Measurements from ENCODE around the gene ACACB.
"Not testable (repeated sequence)": the region's sequence is repeated elsewhere in the genome, so short reads cannot be mapped to it uniquely, and the experiment has no call there.

Gene ACACB

DNA sequence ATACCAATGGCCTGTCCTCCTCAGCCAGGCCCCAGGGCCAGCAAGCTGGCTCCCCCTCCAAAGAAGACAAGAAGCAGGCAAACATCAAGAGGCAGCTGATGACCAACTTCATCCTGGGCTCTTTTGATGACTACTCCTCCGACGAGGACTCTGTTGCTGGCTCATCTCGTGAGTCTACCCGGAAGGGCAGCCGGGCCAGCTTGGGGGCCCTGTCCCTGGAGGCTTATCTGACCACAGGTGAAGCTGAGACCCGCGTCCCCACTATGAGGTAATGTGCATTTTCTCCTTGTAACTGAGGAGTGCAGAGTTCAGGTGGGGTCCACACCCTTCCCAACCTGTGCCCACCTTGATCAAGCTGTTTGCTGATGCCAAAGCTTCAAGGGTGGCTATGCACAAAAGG is 23.4 kb downstream of the ACACB start:
- no peak for DNase-seq (ENCODE audit: low read depth in 2 of 2)

DNA sequence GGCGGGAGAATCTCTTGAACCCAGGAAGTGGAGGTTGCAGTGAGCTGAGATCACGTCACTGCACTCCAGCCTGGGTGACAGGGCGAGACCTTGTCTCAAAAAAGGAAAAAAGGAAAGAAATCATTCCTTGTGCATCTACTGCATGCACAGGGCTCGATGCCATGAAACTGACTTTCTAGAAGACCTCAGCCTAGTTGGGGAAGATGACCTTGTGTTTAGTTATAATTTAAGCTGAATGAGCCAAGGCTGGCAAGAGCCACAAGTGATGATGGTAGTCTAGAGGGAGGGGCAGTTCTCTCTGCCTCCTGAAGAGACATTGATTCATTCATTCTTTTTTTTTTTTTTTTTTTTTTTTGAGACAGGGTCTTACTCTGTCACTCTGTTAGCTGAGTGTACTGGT is 24.2 kb downstream of the ACACB start:
- DNase-seq (ENCODE audit: low read depth in 2 of 2) = no peak

- no peak for DNase-seq (ENCODE audit: low read depth in 2 of 2)
These were observed 27.8 kb downstream of the ACACB start for GRCh38 chr12:109144224-109144623.

- not testable (repeated sequence) for DNase-seq (ENCODE audit: low read depth in 2 of 2)
These were observed 30.7 kb downstream of the ACACB start for GRCh38 chr12:109147126-109147525.

- no peak for DNase-seq (ENCODE audit: low read depth in 2 of 2)
These were observed 31.6 kb downstream of the ACACB start for GRCh38 chr12:109147954-109148353.

DNA sequence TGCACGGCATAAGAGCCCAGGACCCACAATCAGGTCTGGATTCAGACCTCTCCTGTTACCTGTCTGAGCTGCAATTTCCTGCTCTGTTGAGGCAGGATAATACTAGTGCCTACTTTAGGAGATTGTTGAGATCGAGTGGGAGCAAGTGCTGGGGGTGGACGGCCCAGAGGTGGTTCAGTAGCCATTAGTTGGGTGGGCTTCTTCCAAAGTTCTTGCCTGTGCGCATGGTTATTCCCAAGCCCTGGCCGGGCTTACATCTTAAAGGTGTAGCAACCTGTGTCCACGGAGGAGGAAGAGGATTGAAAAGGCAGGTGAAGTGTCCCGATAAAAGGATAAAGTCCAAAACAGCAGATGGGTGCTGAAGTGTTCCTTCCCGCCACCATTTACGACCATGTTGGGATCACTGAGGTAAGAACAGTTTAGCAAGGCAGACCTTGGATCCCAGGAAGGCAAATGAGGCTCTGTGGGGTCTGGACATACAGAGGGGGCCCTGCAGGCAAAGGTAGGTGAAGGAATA is 33.8 kb downstream of the ACACB start:
- no peak for DNase-seq (ENCODE audit: low read depth in 2 of 2)

GRCh38 chr12:109151457-109151856 is 35.1 kb downstream of the ACACB start:
- DNase-seq (ENCODE audit: low read depth in 2 of 2) = no peak

GRCh38 chr12:109153821-109154441 is 37.5 kb downstream of the ACACB start:
- no peak for DNase-seq (ENCODE audit: low read depth in 2 of 2)

DNA sequence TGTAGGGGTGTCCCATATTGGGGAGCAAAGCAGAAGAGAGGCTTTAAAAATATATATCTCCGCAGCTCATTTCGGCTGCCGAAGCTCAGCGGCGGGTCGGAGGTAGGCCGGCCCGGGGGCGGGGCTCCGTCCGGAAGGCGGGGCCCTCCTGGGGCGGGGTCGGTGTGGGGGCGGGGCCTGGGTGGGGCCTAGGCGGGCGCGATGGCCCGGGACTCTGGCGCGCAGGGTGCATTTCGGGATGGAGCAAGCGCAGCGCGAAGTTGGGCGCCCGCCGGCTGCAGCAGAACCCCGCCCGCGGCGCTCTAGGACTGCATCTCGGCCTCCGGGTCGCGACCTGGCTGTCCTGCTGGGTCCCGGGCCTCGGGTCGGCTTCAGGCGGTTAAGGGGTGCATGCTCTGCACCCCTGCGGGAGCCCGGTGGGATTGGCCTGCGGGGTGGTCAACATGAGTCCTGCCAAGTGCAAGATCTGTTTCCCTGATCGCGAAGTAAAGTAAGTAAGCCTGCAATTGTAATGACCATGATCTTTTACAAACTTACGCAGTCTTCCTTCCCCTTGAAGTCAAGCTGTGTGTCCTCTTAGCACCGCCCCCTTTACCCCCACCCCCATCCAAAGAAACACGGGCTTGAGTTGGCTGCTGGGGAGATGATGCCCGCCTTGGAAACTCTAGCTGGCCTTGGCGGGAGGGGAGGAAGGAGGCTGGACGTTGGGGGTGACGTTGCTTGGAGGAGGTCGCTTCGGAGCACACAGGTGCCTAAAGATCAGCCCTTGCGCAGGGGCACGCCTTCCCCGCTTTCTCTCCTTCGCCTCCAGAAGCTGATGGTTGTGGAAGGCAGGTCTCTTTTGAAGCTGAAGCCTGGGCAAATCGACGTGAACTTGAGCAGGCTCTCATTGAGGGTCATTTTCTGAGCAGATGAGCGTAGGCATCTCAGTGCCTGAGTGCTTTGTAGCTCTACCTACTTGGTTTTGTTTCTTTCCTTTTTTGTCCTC is 38.4 kb downstream of the ACACB start:
- peak; percentile 70 to 76 for DNase-seq (ENCODE audit: low read depth in 2 of 2)

DNA sequence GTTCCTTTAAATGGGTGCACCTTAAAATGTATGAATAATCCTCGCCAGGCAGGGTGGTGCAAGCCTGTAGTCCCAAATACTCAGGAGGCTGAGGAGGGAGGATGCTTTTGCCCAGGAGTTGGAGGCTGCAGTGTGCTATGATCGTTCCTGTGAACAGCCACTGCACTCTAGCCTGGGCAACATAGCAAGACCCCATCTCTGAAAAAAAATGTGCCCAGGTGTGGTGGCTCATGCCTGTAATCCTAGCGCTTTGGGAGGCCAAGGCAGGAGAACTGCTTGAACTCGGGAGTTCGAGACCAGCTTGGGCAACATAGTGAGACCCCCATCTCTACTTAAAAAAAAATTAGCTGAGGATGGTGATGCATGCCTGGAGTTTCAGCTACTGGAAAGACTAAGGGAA is 39.6 kb downstream of the ACACB start:
- DNase-seq (ENCODE audit: low read depth in 2 of 2) = no peak

GRCh38 chr12:109156586-109156985 is 40.2 kb downstream of the ACACB start:
- no peak for DNase-seq (ENCODE audit: low read depth in 2 of 2)

DNA sequence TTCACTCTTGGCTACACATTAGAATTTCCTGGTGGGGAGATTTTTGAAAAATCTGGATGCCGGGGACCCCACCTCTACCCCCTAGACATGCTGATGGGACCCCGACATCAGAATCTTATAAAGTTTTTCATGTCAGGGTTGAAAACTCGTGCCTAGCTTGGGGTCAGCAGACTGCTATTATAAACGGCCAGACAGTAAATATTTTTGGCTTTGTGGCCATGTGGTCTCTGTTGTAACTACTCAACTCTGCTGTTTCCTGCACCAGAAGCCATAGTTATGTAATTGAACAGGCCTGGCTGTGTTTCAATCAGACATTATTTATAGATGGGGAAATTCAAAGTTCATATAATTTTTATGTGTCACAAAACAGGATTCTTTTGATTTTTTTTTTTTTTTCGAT is 41.6 kb downstream of the ACACB start:
- DNase-seq (ENCODE audit: low read depth in 2 of 2) = no peak

DNA sequence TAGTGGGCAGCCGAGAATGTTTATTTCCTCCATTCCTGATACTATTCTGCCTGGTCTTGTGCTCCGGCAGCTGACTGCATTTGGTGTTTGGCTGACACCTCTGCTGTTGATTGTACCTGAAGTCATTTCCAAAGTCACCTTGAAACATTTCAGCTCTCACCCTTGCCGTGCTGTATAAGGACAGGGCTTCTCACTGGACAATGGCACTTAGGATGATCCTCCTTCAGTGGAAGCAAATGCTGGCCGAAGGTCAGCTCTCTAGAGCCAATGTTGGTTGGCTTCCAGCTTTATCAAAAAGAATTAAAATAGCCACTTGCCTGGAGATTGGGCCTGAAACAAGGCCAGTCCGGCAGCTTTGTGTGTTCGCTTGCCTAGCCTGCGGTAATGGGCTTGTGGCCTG is 44.0 kb downstream of the ACACB start:
- no peak for DNase-seq (ENCODE audit: low read depth in 2 of 2)

GRCh38 chr12:109160873-109161272 is 44.5 kb downstream of the ACACB start:
- DNase-seq (ENCODE audit: low read depth in 2 of 2) = no peak

DNA sequence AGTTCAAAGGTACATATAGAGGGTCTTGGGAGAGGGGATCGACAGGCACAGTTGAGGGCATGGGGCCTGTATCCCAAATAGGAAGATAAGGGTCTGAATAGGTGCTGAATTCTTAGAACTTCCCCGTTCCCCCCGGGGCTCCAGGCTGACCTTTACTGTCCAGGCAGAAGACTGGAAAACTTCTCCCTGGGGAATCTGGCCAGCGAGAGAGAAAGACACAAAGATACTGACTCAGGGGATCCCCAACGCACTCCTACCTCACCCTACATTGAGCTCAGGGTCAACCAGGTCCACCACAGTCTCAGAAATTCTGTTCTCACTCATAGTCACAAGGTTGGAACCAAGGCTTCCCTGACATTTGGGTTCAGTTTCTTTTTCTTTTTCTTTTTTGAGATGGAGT is 46.2 kb downstream of the ACACB start:
- DNase-seq (ENCODE audit: low read depth in 2 of 2) = no peak

GRCh38 chr12:109163167-109163566 is 46.8 kb downstream of the ACACB start:
- no peak for DNase-seq (ENCODE audit: low read depth in 2 of 2)

GRCh38 chr12:109165599-109165998 is 49.2 kb downstream of the ACACB start:
- no peak for DNase-seq (ENCODE audit: low read depth in 2 of 2)

DNA sequence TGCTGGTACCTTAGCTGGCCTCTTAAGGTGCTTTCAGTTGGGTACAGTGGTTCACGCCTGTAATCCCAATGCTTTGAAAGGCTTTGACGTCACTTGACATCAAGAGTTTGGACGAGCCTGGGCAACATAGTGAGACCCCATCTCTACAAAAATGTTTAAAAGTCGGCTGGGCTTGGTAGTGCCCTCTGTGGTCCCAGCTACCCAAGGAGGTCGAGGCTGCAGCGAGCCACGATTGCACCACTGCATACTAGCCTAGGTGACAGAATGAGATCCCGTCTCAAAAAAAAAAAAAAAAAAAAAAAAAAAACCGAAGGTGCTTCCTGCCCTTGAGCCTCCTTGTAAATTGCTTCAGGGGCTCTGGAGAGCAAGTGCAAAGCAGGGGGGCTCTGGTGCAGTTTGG is 50.0 kb downstream of the ACACB start:
- no peak for DNase-seq (ENCODE audit: low read depth in 2 of 2)

DNA sequence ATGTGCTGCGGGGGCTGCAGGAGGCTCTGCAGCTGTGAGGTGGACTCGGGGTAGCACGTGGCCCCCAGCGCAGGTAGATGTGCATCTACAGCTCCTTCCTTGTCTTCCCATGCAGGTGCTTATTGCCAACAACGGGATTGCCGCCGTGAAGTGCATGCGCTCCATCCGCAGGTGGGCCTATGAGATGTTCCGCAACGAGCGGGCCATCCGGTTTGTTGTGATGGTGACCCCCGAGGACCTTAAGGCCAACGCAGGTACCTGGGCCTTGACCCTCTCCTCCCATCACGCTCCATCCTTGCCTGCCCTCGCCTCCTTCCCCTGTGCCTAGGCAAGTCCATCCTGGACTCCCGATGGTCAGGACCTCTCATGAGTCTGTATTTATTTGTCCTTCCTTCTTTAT is 51.4 kb downstream of the ACACB start:
- DNase-seq (ENCODE audit: low read depth in 2 of 2) = no peak

DNA sequence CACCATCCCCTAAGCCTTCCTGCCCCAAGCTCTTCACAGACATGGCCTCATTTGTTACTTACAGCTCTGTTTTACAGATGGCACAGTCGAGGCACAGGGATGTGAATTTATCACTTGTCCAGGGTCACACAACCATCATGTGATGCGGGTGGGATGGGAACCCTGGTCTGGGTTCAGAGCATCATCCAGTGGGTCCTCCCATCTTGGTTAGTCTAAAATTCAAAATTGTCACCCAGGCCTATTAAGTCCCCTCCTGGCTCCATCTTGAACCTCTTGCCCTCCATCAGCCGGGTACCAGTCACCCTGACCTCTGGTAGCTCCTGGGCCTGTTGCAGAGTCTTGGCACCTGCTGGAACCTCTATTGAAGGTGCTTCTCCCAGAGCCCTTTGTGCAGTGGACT is 52.9 kb downstream of the ACACB start:
- no peak for DNase-seq (ENCODE audit: low read depth in 2 of 2)

DNA sequence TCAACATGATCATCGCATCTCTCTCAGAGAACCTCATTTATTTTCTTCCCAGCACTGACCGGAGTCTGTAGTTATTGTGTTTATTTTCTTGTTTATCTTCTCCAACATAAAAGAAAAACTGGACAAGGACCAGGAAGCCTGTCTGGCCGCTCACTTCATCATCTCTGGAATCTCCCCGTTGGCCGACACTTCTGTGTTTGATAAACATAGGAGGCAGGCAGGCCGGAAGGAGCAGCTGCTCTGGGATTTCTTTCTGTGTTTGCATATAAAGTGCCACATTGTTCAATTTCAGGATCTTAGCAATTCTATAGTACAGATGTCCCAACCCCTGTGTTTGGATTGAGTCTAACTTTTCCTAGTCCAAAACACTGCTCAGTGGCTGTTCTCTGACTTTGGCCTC is 53.3 kb downstream of the ACACB start:
- no peak for DNase-seq (ENCODE audit: low read depth in 2 of 2)

- no peak for DNase-seq (ENCODE audit: low read depth in 2 of 2)
These were observed 53.9 kb downstream of the ACACB start for GRCh38 chr12:109170324-109170723.

GRCh38 chr12:109172787-109173186 is 56.4 kb downstream of the ACACB start:
- not testable (repeated sequence) for DNase-seq (ENCODE audit: low read depth in 2 of 2)
